Astrocyte of the cerebellum (primary cell): Measurements from ENCODE around the gene STIP1.

ENCODE experiments used
- DNase-seq: peaks from one replicate; pipeline ENCODE4 v3.0.0-alpha.2; 2011; ENCODE audit warnings: low read depth
- H3K4me3 ChIP-seq: 2 replicates; pipeline ENCODE4 v1.5.1; 2011; ENCODE audit warnings: mild to moderate bottlenecking, low read depth, low read length, moderate library complexity
- in situ Hi-C: cut with HindIII; loops from 2 replicates; pipeline ENCODE4 v1.10.0; 2017; ENCODE audit warnings: low sequenced_read_pairs
- TF ChIP-seq, protein P1 (sequence below): IDR thresholded peaks from 2 replicates; pipeline ENCODE4 v1.5.1; 2012; ENCODE audit warnings: low read length, low read depth, moderate library complexity, mild to moderate bottlenecking; ENCODE audit errors: missing control alignments

Gene STIP1

DNA sequence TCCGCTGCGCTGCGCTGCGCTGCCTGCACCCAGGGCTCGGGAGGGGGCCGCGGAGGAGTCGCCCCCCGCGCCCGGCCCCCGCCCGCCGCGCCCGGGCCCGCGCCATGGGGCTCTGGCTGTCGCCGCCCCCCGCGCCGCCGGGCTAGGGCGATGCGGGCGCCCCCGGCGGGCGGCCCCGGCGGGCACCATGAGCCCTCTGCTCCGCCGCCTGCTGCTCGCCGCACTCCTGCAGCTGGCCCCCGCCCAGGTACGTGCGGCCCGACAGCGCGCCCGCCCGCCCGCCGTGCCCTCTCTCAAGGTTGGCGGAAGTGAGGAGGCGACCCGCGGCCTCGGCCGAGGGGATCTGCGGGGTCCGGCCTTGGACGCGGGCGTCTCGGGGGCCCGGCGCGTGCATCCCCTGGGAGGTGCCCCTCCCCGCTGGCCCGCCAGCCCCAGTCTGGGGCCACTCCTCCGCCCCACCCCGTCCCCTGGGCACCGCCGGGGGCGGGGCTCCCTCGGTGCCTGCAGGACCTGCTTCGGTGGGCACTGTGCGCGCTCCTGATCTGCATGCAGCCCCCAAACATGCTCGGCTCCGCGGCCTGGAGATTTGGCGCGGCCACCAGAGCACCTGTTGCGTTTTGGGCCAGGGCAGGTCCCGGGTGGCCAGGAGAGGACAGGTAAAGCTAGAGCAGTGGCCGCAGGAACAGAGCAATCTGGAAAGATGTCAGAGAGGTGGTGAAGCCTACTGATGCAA lies 48.8 kb downstream of the STIP1 start:
- in situ Hi-C loops, result no loop called here
- peak overlapping the region; percentile 61 for H3K4me3 ChIP-seq
- no peak for DNase-seq
- TF ChIP-seq, protein P1, sequence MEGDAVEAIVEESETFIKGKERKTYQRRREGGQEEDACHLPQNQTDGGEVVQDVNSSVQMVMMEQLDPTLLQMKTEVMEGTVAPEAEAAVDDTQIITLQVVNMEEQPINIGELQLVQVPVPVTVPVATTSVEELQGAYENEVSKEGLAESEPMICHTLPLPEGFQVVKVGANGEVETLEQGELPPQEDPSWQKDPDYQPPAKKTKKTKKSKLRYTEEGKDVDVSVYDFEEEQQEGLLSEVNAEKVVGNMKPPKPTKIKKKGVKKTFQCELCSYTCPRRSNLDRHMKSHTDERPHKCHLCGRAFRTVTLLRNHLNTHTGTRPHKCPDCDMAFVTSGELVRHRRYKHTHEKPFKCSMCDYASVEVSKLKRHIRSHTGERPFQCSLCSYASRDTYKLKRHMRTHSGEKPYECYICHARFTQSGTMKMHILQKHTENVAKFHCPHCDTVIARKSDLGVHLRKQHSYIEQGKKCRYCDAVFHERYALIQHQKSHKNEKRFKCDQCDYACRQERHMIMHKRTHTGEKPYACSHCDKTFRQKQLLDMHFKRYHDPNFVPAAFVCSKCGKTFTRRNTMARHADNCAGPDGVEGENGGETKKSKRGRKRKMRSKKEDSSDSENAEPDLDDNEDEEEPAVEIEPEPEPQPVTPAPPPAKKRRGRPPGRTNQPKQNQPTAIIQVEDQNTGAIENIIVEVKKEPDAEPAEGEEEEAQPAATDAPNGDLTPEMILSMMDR, result no peak

DNA sequence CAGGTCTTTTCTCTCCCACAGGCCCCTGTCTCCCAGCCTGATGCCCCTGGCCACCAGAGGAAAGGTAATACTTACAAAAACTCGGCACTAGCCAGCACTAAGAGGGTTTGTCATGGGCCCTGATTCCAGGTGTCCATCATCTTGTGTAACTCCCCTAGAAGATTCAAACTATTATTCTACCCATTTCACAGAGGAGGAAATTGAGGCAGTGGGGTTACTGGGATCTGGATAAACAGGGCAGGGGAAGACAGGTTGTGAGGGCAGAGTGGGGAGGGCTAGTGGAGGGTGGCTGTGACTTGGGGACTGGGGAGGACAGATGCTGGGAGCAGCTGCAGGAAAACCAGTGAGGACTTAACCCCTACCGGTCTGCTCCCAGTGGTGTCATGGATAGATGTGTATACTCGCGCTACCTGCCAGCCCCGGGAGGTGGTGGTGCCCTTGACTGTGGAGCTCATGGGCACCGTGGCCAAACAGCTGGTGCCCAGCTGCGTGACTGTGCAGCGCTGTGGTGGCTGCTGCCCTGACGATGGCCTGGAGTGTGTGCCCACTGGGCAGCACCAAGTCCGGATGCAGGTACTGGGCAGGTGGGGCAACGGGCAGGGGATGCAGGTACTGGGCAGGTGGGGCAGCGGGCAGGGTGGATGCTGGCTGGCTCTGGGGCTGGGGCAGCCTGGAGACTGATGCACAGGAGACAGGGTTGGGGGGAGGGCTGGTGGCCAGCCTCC lies 49.6 kb downstream of the STIP1 start:
- peak overlapping the region; percentile 61 for H3K4me3 ChIP-seq
- TF ChIP-seq, protein P1, result no peak
- in situ Hi-C loops, result no loop called here
- DNase-seq, result no peak

DNA sequence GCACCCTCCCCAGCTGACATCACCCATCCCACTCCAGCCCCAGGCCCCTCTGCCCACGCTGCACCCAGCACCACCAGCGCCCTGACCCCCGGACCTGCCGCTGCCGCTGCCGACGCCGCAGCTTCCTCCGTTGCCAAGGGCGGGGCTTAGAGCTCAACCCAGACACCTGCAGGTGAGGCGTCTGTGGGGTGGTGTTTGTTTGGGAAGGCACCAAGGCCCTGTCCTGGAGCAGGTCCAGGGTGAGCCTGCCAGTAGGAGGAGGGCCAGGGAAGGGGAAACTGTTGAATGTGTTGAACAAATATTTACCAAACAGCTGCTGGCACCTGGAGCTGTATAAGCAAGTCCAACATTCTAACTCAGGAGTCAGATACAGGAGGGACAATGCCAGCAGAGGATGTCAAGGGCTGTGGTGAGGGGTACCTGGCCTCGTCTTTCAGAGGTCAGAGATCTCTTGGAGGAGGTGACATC lies 51.5 kb downstream of the STIP1 start:
- TF ChIP-seq, protein P1, result no peak
- H3K4me3 ChIP-seq, result no peak overlapping the region
- no peak for DNase-seq
- in situ Hi-C loops, result no loop called here

DNA sequence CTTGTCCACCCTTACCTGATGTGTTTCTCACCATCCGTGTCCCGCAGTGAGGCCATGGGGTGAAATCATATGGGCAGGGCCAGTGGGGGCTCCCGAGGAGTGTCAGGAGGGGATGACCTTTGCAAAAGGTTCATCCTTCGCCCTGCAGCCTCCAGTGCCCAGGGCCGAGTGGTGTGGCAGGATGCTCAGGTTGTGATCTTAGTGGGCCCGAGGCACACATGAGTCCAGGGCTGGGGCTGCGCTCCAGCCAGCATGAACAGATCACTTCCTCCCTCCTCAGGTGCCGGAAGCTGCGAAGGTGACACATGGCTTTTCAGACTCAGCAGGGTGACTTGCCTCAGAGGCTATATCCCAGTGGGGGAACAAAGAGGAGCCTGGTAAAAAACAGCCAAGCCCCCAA lies 52.1 kb downstream of the STIP1 start:
- H3K4me3 ChIP-seq, result no peak overlapping the region
- in situ Hi-C loops, result no loop called here
- TF ChIP-seq, protein P1, result no peak
- no peak for DNase-seq

DNA sequence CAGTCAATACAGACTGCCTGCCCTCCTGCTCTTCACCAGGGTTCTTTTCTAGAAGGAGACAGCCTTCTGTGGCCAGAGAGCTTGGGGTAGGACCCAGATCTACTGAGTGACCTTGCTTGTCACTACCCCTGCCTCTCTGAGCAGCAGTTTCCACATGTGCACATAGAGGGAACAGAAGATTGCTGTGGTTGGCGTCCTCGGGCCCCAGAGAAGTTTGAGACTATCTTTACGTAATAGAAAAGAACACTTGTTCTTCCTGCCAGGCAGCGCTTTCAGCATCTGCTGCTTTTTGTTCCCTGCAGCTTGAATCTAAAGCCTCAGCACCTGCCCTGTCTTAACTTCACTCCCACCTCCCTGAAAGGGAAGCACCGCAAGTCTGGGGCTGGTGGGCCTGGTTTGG lies 53.0 kb downstream of the STIP1 start:
- TF ChIP-seq, protein P1, result no peak
- H3K4me3 ChIP-seq, result no peak overlapping the region
- no peak for DNase-seq
- in situ Hi-C loops, result no loop called here

DNA sequence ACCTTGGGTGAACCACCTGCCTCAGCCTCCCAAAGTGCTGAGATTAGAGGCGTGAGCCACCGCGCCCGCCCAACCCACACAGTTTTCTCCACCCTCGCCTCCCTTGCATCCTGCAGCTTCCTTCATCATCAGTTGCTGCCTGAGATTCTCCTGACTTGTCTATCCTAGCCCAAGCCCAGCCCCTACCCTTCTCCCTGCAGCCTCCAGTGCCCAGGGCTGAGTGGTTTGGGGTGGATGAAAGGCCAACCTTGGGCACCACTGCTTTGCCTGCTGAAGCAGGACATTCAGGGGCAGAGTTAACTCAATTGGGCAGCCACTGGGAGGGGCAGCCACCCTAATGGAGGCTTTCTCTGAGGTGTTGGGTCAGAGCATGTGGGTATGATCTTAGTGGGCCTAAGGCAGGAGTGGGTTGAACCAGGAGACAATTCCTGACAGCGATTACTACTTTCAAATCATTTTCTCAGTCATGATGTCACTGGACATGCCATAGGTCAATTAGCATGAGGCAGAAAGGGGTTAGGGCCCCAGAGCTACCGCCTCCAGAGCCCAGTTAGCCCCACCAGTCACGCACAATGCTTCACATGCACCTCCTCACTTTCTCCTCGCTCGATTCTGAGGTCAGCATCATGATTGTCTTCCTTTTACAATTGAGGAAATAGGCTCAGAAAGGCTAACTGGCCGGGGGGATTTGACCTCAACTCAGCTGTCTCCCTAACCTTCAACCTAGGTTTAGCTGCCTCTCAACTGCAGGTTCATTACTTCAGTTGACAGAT lies 53.9 kb downstream of the STIP1 start:
- H3K4me3 ChIP-seq, result peak overlapping the region; percentile 92
- no peak for DNase-seq
- in situ Hi-C loops, result no loop called here
- TF ChIP-seq, protein P1, result no peak
